ENCODE measurements around the gene TUBB3. TPM values are rescaled to one million over a fixed set of nuclear protein-coding genes. Genes with fewer than 3 reads are reported as not detected.
"Not testable (repeated sequence)": the region's sequence is repeated elsewhere in the genome, so short reads cannot be mapped to it uniquely, and the experiment has no call there.

Gene TUBB3
- total RNA-seq, 1 experiment from 2014 or later: 229 TPM

GRCh38 chr16:89918453-89919347, 4.4 kb upstream of the TUBB3 start, which contains the start of gene MC1R:
MC1R (plus strand) TSS chr16:89918862; CDS start chr16:89919259, 397 bp downstream.
- DNase-seq (ENCODE audit: low read depth): peak; percentile 49

GRCh38 chr16:89919535-89920406, 3.4 kb upstream of the TUBB3 start:
- no peak for DNase-seq (ENCODE audit: low read depth)

GRCh38 chr16:89920723-89921122, 2.4 kb upstream of the TUBB3 start:
- peak; percentile 37 for DNase-seq (ENCODE audit: low read depth)

- DNase-seq (ENCODE audit: low read depth): no peak
Observed at GRCh38 chr16:89921131-89921701, 1.9 kb upstream of the TUBB3 start.

GRCh38 chr16:89921702-89922476, 1.3 kb upstream of the TUBB3 start:
- DNase-seq (ENCODE audit: low read depth): peak; percentile 98

- peak; percentile 96 for DNase-seq (ENCODE audit: low read depth)
Observed at GRCh38 chr16:89922477-89922883, 662 bp upstream of the TUBB3 start.

GRCh38 chr16:89923640-89924296, 626 bp downstream of the TUBB3 start:
- DNase-seq (ENCODE audit: low read depth): peak; percentile 26

GRCh38 chr16:89924297-89924924, 1.3 kb downstream of the TUBB3 start:
- DNase-seq (ENCODE audit: low read depth): peak; percentile 63

GRCh38 chr16:89924925-89925307, 1.8 kb downstream of the TUBB3 start:
- DNase-seq (ENCODE audit: low read depth): peak; percentile 26

GRCh38 chr16:89925596-89926079, 2.5 kb downstream of the TUBB3 start:
- DNase-seq (ENCODE audit: low read depth): peak; percentile 27

- no peak for DNase-seq (ENCODE audit: low read depth)
Observed at GRCh38 chr16:89931305-89931896, 8.3 kb downstream of the TUBB3 start.

GRCh38 chr16:89931964-89932363, 8.8 kb downstream of the TUBB3 start:
- DNase-seq (ENCODE audit: low read depth): no peak

GRCh38 chr16:89934019-89934418, 10.9 kb downstream of the TUBB3 start:
- not testable (repeated sequence) for DNase-seq (ENCODE audit: low read depth)

GRCh38 chr16:89934611-89935553, 11.7 kb downstream of the TUBB3 start:
- DNase-seq (ENCODE audit: low read depth): no peak

GRCh38 chr16:89935620-89936019, 12.5 kb downstream of the TUBB3 start:
- DNase-seq (ENCODE audit: low read depth): not testable (repeated sequence)

GRCh38 chr16:89936034-89936433, 12.9 kb downstream of the TUBB3 start:
- DNase-seq (ENCODE audit: low read depth): no peak

- no peak for DNase-seq (ENCODE audit: low read depth)
Observed at GRCh38 chr16:89936508-89936907, 13.4 kb downstream of the TUBB3 start.

GRCh38 chr16:89936981-89937380, 13.8 kb downstream of the TUBB3 start:
- DNase-seq (ENCODE audit: low read depth): no peak
